GM12873 (cell line): ENCODE results near the gene TRAF7.

Experiments used
- CTCF ChIP-seq: IDR thresholded peaks from 2 replicates; pipeline ENCODE4 v1.5.1; 2012; ENCODE audit warnings: low read depth, mild to moderate bottlenecking, moderate library complexity, low read length, control low read depth; ENCODE audit not compliant: insufficient read depth; ENCODE audit errors: missing control alignments

Gene TRAF7

GRCh38 chr16:2142942-2143877 is 12.4 kb upstream of the TRAF7 start:
- no peak for TF ChIP-seq CTCF

GRCh38 chr16:2143878-2144485 is 11.6 kb upstream of the TRAF7 start:
- TF ChIP-seq CTCF = no peak

GRCh38 chr16:2145843-2146242 is 9.7 kb upstream of the TRAF7 start:
- no peak for TF ChIP-seq CTCF

GRCh38 chr16:2147378-2147777 is 8.2 kb upstream of the TRAF7 start:
- no peak for TF ChIP-seq CTCF

- TF ChIP-seq CTCF = no peak
Measured at GRCh38 chr16:2147981-2148671, 7.5 kb upstream of the TRAF7 start, which contains the start of gene RAB26. Gene RAB26, plus strand, starts transcription at chr16:2148625. Its CDS starts 159 bp downstream, at chr16:2148784.

- TF ChIP-seq CTCF = peak; percentile 7
Measured at GRCh38 chr16:2148714-2149629, 6.6 kb upstream of the TRAF7 start.
